COLO668 (cell line): ENCODE measurements around the gene DIABLO.
"Not testable (repeated sequence)": the region's sequence is repeated elsewhere in the genome, so short reads cannot be mapped to it uniquely, and the experiment has no call there.

Source experiments
- DNase-seq: peaks from one replicate; lab custom pipeline; 2025; ENCODE audit not compliant: unreplicated experiment; lab: John Stamatoyannopoulos, UW

DIABLO gene

GRCh38 chr12:122190842-122191668 is 34.8 kb downstream of the DIABLO start:
- DNase-seq, result peak; percentile 68

DNA sequence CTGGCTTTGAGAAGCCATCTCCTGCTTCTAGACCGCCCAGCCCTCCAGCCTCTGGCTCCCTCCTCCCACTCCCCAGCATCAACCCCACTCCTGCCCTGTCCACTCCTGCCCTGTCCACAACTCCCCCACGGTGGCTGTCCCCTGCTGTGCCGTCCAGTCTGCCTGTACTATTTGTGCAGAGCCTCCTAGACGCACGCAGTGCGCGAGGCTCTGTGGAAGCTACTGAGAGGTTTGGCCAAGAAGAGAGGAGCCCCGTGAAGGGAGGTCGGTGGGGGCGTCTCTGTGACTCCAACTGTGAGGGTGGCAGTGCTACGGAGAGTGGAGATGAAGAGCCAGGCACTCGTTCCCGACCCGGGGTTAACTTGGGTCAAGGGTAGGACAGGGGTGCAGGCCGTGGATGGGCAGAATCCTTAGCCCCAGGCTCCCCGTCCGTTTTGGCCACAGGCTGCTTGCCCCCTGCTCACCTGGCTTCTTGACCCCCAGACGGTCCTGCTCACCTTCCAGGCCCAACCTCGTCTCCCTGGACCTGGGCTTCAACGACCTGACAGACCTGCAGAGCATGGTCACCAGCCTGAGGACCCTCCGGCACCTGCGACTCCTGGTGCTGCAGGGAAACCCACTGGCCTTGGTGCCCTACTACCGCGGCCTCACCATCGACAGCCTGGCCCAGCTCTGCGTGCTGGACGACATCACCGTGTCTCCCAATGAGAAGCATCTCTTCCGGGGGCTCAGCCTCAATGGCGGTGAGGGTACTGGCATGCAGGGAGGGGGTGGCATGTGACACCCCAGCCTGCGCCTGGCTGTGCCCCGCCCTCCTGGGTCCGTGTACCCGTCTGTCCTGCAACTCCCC is 36.0 kb downstream of the DIABLO start:
- DNase-seq, result no peak

DNA sequence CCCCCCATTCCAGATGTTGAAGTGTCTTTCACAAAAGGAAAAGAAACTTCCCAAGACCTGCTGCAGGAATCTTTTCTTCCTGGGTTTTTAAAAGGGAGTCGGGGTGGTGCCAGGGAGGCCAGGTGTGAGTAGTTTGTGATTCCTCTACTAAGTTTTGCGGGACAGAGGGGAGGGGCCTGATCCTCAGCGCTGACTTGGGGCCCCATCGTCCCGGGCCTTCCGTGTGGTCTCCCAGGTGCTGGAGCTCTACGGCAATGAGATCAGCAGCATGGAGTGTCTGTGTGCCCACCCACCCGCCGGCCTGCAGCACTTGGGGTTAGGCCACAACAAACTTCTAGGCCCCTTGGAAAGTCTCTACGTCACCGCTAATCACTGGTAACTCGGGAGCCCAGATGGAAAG is 38.4 kb downstream of the DIABLO start:
- DNase-seq, result no peak

DNA sequence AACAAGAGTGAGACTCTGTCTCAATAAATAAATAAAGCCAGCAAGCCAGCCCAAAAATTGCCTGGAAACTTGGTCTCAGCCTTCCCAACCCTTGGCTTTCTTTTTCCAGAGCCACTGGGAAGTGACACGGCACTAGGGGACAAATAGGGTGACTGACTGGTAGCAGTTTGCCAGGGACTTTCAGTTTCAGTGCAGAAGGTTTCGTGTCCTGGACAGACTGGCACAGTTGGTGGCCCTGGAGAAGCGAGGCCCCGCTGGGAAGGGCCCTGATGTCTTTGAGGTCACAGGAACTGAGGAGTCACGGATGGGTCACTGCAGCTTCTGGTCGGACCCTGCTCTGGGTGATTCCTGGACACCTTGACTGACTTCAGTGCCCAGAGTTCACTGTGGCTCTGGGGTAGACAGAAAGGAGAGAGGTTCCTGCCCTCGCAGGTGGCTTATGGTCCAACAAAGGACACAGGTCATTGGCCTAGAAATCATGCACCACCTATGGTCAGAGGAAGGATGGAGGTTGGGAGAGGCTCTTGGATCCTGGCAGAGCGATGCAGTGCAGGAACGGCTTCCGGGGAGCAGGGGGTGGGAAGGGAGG is 40.3 kb downstream of the DIABLO start:
- no peak for DNase-seq

DNA sequence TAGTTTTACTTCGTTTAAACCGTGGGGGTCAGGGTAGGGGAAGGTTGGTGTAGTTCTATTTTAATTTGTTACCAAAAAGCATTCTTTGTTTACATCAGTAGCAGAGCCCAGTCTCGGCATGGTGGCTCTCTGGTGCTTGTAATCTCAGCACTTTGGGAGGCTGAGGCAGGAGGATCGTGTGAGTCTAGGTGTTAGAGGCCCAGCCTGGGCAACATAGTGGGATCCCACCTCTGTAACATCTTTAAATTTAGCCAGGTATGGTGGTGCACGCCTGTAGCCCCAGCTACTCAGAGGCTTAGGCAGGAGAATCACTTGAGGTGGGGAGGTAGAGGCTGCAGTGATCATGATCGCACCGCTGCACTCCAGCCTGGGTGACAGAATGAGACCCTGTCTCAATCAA is 40.8 kb downstream of the DIABLO start:
- DNase-seq, result no peak

DNA sequence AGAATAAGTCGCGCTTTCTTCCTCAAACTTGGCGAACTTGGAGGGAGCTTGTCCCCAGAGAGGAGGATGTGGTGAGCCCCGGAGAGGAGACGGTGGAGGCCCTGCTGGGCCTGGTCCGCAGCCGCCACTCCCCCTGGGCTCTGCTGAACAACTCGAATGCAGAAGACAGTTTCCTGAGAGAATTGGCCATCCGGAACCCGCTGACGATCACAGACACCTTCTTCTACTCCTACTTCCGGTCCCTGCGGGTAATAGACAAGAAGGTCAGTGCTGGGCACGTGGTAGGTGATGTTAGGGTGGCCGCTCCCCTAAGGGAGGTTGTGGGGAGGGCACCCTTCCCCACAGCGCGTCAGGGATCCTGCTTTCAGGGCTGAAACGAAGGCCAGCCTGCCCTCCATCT is 41.3 kb downstream of the DIABLO start:
- DNase-seq, result no peak

- no peak for DNase-seq
Measured at GRCh38 chr12:122183588-122183940, 42.3 kb downstream of the DIABLO start.

- peak; percentile 95 for DNase-seq
Measured at GRCh38 chr12:122182887-122183587, 42.8 kb downstream of the DIABLO start, which contains the start of gene LRRC43. LRRC43 (plus strand) TSS chr12:122183123; CDS start chr12:122183145, 22 bp downstream.

DNA sequence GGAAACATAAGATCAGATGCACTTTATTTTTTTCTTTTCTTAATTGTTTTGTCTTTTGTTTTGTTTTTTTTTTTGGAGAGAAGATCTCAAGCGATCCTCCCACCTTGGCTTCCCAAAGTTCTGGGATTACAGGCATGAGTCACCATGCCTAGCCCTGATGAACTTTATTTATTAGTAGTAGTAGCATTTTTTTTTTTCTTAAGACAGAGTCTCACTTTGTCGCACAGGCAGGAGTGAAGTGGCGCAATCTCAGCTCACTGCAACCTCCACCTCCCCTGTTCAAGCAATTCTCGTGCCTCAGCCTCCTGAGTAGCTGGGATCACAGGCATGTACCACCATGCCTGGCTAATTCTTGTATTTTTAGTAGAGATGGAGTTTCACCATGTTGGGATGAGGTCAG is 49.4 kb downstream of the DIABLO start:
- not testable (repeated sequence) for DNase-seq

DNA sequence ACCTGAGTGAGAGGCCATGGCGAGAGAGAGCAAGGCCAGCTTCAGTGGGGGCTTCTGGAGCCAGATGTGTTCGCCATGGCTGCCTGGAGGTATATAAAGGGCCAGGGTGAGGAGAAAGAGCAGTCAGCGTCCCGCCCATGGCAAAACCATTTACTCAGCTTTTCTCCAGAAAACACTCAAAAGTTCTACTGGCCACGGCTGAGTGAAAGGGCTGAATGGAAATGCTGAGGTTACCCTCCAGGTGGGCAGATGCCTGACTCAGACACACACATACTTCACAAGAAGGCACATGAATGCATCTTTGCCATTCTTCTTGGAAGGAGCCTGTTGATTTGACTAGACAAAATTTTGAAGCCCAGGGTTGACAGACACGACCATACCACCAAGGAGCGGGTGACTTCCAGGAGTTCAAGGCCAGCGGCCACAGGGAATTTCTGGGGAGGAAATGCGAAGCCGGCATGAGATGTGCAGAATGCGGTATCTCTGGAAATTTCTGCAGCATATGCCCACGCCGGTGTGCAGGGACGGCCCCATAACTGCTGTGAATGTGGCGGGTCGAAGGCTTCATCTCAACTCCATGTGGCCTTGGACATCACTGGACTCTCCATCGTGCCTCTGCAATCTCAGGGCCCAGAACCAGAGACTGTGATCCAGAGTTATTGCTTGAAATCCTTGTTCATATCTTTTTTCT is 51.6 kb downstream of the DIABLO start, which contains the start of gene IL31:
TSS of gene IL31 (minus strand) at position 67 of the 691 bp plus-strand sequence. CDS start at position 18, 49 bp downstream.
- no peak for DNase-seq

- DNase-seq, result no peak
Measured at GRCh38 chr12:122172262-122172939, 53.5 kb downstream of the DIABLO start.

GRCh38 chr12:122171399-122171798 is 54.5 kb downstream of the DIABLO start:
- DNase-seq, result no peak

DNA sequence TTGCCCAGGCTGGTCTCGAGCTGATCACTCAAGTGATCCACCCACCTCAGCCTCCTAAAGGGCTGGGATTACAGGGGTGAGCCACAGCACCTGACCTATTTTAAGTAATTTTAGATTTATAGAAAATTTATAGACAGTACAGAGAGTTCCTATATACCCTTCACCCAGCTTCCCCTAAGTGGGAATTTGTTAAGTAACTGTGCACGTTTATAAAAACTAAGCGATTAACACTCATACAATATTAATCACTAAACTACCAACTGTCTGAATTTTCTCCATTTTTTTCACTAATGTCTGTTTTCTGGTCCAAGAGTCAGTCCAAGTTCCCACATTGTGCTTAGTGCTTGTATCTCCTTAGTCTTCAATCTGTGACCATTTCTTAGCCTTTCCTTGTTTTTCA is 57.4 kb downstream of the DIABLO start:
- no peak for DNase-seq

GRCh38 chr12:122167356-122167925 is 58.4 kb downstream of the DIABLO start:
- no peak for DNase-seq

- no peak for DNase-seq
Measured at GRCh38 chr12:122166422-122167349, 59.2 kb downstream of the DIABLO start.

- no peak for DNase-seq
Measured at GRCh38 chr12:122162976-122163375, 62.9 kb downstream of the DIABLO start.

GRCh38 chr12:122161682-122162081 is 64.2 kb downstream of the DIABLO start:
- DNase-seq, result no peak

GRCh38 chr12:122160761-122161160 is 65.1 kb downstream of the DIABLO start:
- DNase-seq, result no peak
